ENCODE results near the gene TRPM2.
A peak's percentile ranks its signal among the peaks of the same experiment; 100 is the strongest.

TRPM2 gene

GRCh38 chr21:44310628-44311507, 42.6 kb upstream of the TRPM2 start:
- no peak for DNase-seq
- no peaks in the 10 kb centered on the region for H3K27me3 ChIP-seq (ENCODE audit: insufficient read depth, low read depth, severe bottlenecking)
- peaks cover 82% of the 10 kb centered on the region for H3K36me3 ChIP-seq
- TF ChIP-seq CTCF (IDR thresholded peaks at IDR 0.05; ENCODE audit: low read depth, low read length), result 0 out of 2 replicates have a peak, but pooled peaks have one; percentile 14
- no peak overlapping the region for H3K4me3 ChIP-seq (ENCODE audit: low read depth, low read length)
- H3K9me3 ChIP-seq (ENCODE audit: severe bottlenecking), result no peaks in the 10 kb centered on the region
- H3K27ac ChIP-seq, result no peak overlapping the region

GRCh38 chr21:44312089-44312488, 41.3 kb upstream of the TRPM2 start:
- no peak overlapping the region for H3K4me3 ChIP-seq (ENCODE audit: low read depth, low read length)
- H3K36me3 ChIP-seq, result peaks cover 84% of the 10 kb centered on the region

GRCh38 chr21:44312716-44313115, 40.7 kb upstream of the TRPM2 start:
- Histone ChIP-seq H3K27ac (no peak overlapping the region), H3K36me3 (peaks cover 87% of the 10 kb centered on the region), H3K9me3 (ENCODE audit: severe bottlenecking) (no peaks in the 10 kb centered on the region), H3K27me3 (ENCODE audit: insufficient read depth, low read depth, severe bottlenecking) (no peaks in the 10 kb centered on the region), H3K4me3 (ENCODE audit: low read depth, low read length) (no peak overlapping the region)
- DNase-seq, result no peak
- no peak for TF ChIP-seq CTCF (IDR thresholded peaks at IDR 0.05; ENCODE audit: low read depth, low read length)

More at GRCh38 chr21:44312089-44312488, 41.3 kb upstream of the TRPM2 start:
- Histone ChIP-seq H3K9me3 (ENCODE audit: severe bottlenecking) (no peaks in the 10 kb centered on the region), H3K27me3 (ENCODE audit: insufficient read depth, low read depth, severe bottlenecking) (no peaks in the 10 kb centered on the region), H3K27ac (no peak overlapping the region)
- no peak for TF ChIP-seq CTCF (IDR thresholded peaks at IDR 0.05; ENCODE audit: low read depth, low read length)
- no peak for DNase-seq

DNA sequence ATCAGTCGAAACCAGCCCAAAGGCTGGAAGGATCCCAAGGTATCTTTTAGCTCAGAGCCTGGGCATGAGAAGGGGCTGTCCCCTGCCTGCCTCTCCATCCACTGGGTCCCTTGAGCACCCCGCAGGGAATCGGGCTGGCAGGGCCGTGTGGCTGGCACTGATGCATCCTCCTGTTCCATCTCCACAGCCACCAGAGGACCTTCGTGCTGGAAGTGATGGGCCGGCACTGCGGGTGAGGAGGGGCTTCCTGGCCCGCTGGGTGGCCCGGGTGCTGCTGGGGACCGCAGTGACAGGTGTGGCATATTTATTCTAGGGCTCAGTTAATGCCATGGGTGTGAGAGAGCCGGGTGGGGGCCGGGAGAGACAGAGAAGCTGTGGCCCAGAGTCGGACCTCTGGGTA, 40.0 kb upstream of the TRPM2 start:
- H3K9me3 ChIP-seq (ENCODE audit: severe bottlenecking), result no peaks in the 10 kb centered on the region
- no peak for DNase-seq
- no peak for TF ChIP-seq CTCF (IDR thresholded peaks at IDR 0.05; ENCODE audit: low read depth, low read length)
- H3K4me3 ChIP-seq (ENCODE audit: low read depth, low read length), result no peak overlapping the region
- no peaks in the 10 kb centered on the region for H3K27me3 ChIP-seq (ENCODE audit: insufficient read depth, low read depth, severe bottlenecking)
- no peak overlapping the region for H3K27ac ChIP-seq
- peaks cover 86% of the 10 kb centered on the region for H3K36me3 ChIP-seq

- TF ChIP-seq CTCF (IDR thresholded peaks at IDR 0.05; ENCODE audit: low read depth, low read length), result no peak
- H3K9me3 ChIP-seq (ENCODE audit: severe bottlenecking), result no peaks in the 10 kb centered on the region
- no peak overlapping the region for H3K4me3 ChIP-seq (ENCODE audit: low read depth, low read length)
- peaks cover 93% of the 10 kb centered on the region for H3K36me3 ChIP-seq
- H3K27ac ChIP-seq, result no peak overlapping the region
- no peak for DNase-seq
- no peaks in the 10 kb centered on the region for H3K27me3 ChIP-seq (ENCODE audit: insufficient read depth, low read depth, severe bottlenecking)
These were observed 39.3 kb upstream of the TRPM2 start for GRCh38 chr21:44314128-44314527.
